Measurements from ENCODE around the gene SNAPIN.

DNA sequence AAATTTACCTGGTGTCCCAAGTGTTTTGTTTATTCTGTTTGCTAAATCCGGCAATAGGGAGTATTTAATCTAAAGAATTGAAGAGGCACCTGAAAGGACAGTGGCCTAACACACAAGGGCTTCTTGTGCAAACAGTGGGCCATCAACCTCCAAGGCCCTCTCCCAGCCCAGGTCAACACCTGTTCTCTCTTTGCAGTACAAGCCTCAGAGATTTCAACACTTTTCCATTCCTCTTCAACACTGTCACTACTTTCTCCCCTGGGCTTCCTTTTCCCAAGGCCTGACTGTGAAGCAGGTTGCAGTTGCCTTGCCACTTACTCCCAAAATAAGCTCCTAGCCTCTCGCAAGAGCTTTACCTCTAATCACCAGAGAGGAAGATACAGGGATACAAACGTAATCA is 3.2 kb upstream of the SNAPIN start:
- TF ChIP-seq, protein P1, sequence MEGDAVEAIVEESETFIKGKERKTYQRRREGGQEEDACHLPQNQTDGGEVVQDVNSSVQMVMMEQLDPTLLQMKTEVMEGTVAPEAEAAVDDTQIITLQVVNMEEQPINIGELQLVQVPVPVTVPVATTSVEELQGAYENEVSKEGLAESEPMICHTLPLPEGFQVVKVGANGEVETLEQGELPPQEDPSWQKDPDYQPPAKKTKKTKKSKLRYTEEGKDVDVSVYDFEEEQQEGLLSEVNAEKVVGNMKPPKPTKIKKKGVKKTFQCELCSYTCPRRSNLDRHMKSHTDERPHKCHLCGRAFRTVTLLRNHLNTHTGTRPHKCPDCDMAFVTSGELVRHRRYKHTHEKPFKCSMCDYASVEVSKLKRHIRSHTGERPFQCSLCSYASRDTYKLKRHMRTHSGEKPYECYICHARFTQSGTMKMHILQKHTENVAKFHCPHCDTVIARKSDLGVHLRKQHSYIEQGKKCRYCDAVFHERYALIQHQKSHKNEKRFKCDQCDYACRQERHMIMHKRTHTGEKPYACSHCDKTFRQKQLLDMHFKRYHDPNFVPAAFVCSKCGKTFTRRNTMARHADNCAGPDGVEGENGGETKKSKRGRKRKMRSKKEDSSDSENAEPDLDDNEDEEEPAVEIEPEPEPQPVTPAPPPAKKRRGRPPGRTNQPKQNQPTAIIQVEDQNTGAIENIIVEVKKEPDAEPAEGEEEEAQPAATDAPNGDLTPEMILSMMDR (IDR thresholded peaks at IDR 0.05; ENCODE audit: low read length): no peak
- TF ChIP-seq EZH2 (optimal IDR thresholded peaks at IDR 0.05; ENCODE audit: low read depth, low read length): no peak
- TF ChIP-seq EZH2phosphoT487 (IDR thresholded peaks at IDR 0.05; ENCODE audit: low read length): no peak

All from MM.1S (cell line).